Stomach (tissue), 4 donors: ENCODE data around the gene NUBP1.

Experiments used
- EP300 ChIP-seq: sonication (generic); formaldehyde crosslinking; IDR thresholded peaks from one replicate; pipeline ENCODE4 v1.6.1; 2017; ENCODE audit warnings: antibody characterized with exemption
- POLR2A ChIP-seq, 4 donors: fragments of 450-650 bp; IDR thresholded peaks; one replicate each; pipeline ENCODE4 v1.6.1; 2016; ENCODE audit warnings: antibody characterized with exemption in 4 of 4, control low read depth in 2 of 4, mild to moderate bottlenecking in 1 of 4, moderate library complexity in 1 of 4
- POLR2AphosphoS5 ChIP-seq, 3 donors: sonication (generic); formaldehyde crosslinking; IDR thresholded peaks; one replicate each; pipeline ENCODE4 v1.6.1; 2016; ENCODE audit warnings: antibody characterized with exemption in 3 of 3
- TF ChIP-seq, protein P1 (sequence below), 7 experiments: fragments of 450-650 bp in 4 of 7; fragments of 200-600 bp in 3 of 7; sonication (generic) in 3 of 7; IDR thresholded peaks; one replicate each; pipeline ENCODE4 v1.5.1; 2016 to 2019; ENCODE audit warnings: antibody characterized with exemption in 7 of 7, control low read depth in 2 of 7, mild to moderate bottlenecking in 1 of 7

- TF ChIP-seq, protein P1, sequence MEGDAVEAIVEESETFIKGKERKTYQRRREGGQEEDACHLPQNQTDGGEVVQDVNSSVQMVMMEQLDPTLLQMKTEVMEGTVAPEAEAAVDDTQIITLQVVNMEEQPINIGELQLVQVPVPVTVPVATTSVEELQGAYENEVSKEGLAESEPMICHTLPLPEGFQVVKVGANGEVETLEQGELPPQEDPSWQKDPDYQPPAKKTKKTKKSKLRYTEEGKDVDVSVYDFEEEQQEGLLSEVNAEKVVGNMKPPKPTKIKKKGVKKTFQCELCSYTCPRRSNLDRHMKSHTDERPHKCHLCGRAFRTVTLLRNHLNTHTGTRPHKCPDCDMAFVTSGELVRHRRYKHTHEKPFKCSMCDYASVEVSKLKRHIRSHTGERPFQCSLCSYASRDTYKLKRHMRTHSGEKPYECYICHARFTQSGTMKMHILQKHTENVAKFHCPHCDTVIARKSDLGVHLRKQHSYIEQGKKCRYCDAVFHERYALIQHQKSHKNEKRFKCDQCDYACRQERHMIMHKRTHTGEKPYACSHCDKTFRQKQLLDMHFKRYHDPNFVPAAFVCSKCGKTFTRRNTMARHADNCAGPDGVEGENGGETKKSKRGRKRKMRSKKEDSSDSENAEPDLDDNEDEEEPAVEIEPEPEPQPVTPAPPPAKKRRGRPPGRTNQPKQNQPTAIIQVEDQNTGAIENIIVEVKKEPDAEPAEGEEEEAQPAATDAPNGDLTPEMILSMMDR (IDR thresholded peaks at IDR 0.05): peak in 6 of 7 experiments; percentile 90 to 97 (median 93)
- TF ChIP-seq EP300: no peak
- no peak for TF ChIP-seq POLR2A (IDR thresholded peaks at IDR 0.05)
- peak in 1 of 3 donors; percentile 54 for TF ChIP-seq POLR2AphosphoS5 (IDR thresholded peaks at IDR 0.05)
Measured at GRCh38 chr16:10737068-10737625, 6.5 kb upstream of the NUBP1 start.
